Activated effector memory CD4-positive, alpha-beta T cell treated with Interleukin-2 at 50 U/mL for 16 hours (primary cell): Measurements from ENCODE around the gene METTL3.

ENCODE experiments used
- DNase-seq: peaks from one replicate; pipeline ENCODE4 v3.0.0-alpha.2; 2020

Gene METTL3

GRCh38 chr14:21525962-21526671 is 15.0 kb upstream of the METTL3 start, which contains the start of gene SALL2:
Gene SALL2 (minus strand): TSS chr14:21526346. CDS start chr14:21526127, 219 bp downstream.
- peak; percentile 41 for DNase-seq

- no peak for DNase-seq
Observed at GRCh38 chr14:21525571-21525961, 14.4 kb upstream of the METTL3 start.

GRCh38 chr14:21524575-21525490 is 13.7 kb upstream of the METTL3 start:
- no peak for DNase-seq

- no peak for DNase-seq
Observed at GRCh38 chr14:21523203-21523602, 12.1 kb upstream of the METTL3 start.

GRCh38 chr14:21521501-21521900 is 10.4 kb upstream of the METTL3 start:
- DNase-seq: no peak

- no peak for DNase-seq
Observed at GRCh38 chr14:21520767-21521166, 9.6 kb upstream of the METTL3 start.

- DNase-seq: no peak
Observed at GRCh38 chr14:21518725-21519124, 7.6 kb upstream of the METTL3 start.

GRCh38 chr14:21514341-21514740 is 3.2 kb upstream of the METTL3 start:
- no peak for DNase-seq

GRCh38 chr14:21509432-21510143 is 1.6 kb downstream of the METTL3 start:
- no peak for DNase-seq

- DNase-seq: no peak
Observed at GRCh38 chr14:21506557-21506956, 4.6 kb downstream of the METTL3 start.

GRCh38 chr14:21505012-21505553 is 6.1 kb downstream of the METTL3 start:
- DNase-seq: no peak

GRCh38 chr14:21503376-21503775 is 7.8 kb downstream of the METTL3 start:
- DNase-seq: no peak

- DNase-seq: no peak
Observed at GRCh38 chr14:21501568-21501967, 9.6 kb downstream of the METTL3 start.

GRCh38 chr14:21498540-21499526 is 12.3 kb downstream of the METTL3 start:
- no peak for DNase-seq

- DNase-seq: no peak
Observed at GRCh38 chr14:21496453-21496852, 14.7 kb downstream of the METTL3 start.

- DNase-seq: no peak
Observed at GRCh38 chr14:21494902-21495762, 16.0 kb downstream of the METTL3 start.

- DNase-seq: no peak
Observed at GRCh38 chr14:21486640-21487087, 24.5 kb downstream of the METTL3 start.

GRCh38 chr14:21476925-21477681 is 34.0 kb downstream of the METTL3 start, which contains the start of the genes RAB2B and TOX4:
Gene RAB2B (minus strand): TSS chr14:21476959. CDS start chr14:21476872, 87 bp downstream.
Gene TOX4 (plus strand): TSS chr14:21477195. CDS start chr14:21477279, 84 bp downstream.
- DNase-seq: peak; percentile 94

GRCh38 chr14:21476523-21476924 is 34.6 kb downstream of the METTL3 start:
- DNase-seq: no peak
